Measurements from ENCODE around the gene ENTHD1.

ENTHD1 gene

GRCh38 chr22:39710380-39711150, 183.0 kb downstream of the ENTHD1 start:
- no peak for TF ChIP-seq CTCF (conservative IDR thresholded peaks at IDR 0.05; ENCODE audit: low read depth, low read length)
- H3K4me3 ChIP-seq (ENCODE audit: low read length), result no peak overlapping the region
- DNase-seq (ENCODE audit: low read depth), result no peak

GRCh38 chr22:39707816-39708215, 185.7 kb downstream of the ENTHD1 start:
- H3K4me3 ChIP-seq (ENCODE audit: low read length), result no peak overlapping the region
- no peak for TF ChIP-seq CTCF (conservative IDR thresholded peaks at IDR 0.05; ENCODE audit: low read depth, low read length)
- no peak for DNase-seq (ENCODE audit: low read depth)

- no peak for DNase-seq (ENCODE audit: low read depth)
- TF ChIP-seq CTCF (conservative IDR thresholded peaks at IDR 0.05; ENCODE audit: low read depth, low read length), result no peak
- H3K4me3 ChIP-seq (ENCODE audit: low read length), result no peak overlapping the region
Observed at GRCh38 chr22:39707351-39707750, 186.2 kb downstream of the ENTHD1 start.

- H3K4me3 ChIP-seq (ENCODE audit: low read length), result no peak overlapping the region
- no peak for TF ChIP-seq CTCF (conservative IDR thresholded peaks at IDR 0.05; ENCODE audit: low read depth, low read length)
- DNase-seq (ENCODE audit: low read depth), result no peak
Observed at GRCh38 chr22:39706376-39707140, 187.0 kb downstream of the ENTHD1 start.

- no peak for DNase-seq (ENCODE audit: low read depth)
- no peak overlapping the region for H3K4me3 ChIP-seq (ENCODE audit: low read length)
- TF ChIP-seq CTCF (conservative IDR thresholded peaks at IDR 0.05; ENCODE audit: low read depth, low read length), result no peak
Observed at GRCh38 chr22:39705386-39705785, 188.2 kb downstream of the ENTHD1 start.

GRCh38 chr22:39703928-39704639, 189.5 kb downstream of the ENTHD1 start:
- no peak for TF ChIP-seq CTCF (conservative IDR thresholded peaks at IDR 0.05; ENCODE audit: low read depth, low read length)
- no peak for DNase-seq (ENCODE audit: low read depth)
- no peak overlapping the region for H3K4me3 ChIP-seq (ENCODE audit: low read length)

Data from retinal pigment epithelial cell (primary cell).